GM12801 (cell line): Measurements from ENCODE around the gene AGMO.

Experiments used
- CTCF ChIP-seq: IDR thresholded peaks from one replicate; pipeline ENCODE4 v1.5.1; 2011; ENCODE audit warnings: control low read depth; ENCODE audit not compliant: insufficient read length; ENCODE audit errors: extremely low read depth

Gene AGMO

DNA sequence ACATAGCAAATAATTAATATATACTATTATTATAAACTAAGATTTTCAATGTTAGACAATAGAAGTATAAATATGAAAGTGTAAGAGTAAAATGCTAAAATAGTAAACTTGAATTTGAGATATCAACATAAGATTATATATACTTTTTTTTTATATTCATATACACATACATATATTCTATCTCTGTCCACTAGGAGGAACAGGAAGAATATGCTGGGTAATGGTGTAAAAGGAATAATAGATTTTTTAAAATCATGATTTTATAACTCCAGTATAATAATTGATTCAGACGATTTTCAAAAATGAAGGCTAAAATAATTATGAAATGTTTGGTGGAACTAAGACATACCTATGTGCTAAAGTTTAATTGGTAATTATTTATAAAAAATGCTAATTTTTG lies 37.7 kb downstream of the AGMO start:
- TF ChIP-seq CTCF = no peak

DNA sequence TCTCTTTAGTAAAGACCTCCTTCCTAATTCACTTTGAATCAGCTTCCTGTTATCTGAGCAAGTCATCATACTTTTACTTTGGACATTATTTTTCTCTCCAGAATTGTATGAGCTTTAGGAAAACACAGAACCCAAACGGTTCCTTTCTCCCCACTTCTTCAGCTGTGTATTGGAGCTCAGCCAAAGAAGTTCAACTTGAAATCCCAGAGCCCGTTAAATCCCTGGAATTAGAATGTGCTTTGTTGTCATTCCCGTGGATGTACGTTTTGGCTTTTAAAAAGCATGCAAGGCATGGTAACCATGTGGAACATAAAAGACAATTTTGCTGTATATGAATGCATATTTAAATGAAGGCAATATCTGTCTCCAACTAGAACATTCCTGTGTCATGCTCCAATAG lies 46.6 kb downstream of the AGMO start:
- TF ChIP-seq CTCF = no peak

DNA sequence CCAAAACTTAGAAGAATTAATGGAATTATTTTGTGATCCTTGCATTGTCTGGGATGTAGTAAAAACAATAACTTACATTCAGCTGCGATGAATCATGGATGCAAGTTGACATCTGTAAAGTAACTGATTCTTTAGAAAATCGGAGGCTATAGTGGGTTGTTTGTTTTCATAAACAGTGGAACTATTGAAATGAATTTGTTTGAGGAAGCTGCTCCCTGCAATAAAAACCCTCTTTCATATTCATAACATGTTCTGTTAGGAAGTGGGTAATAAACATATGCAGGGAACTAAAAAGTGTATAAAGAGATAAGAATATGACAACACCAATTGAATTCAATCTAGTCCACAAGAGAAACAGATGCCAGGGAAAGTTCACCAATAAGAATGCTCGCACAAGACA lies 53.6 kb downstream of the AGMO start:
- TF ChIP-seq CTCF = no peak

- TF ChIP-seq CTCF = no peak
Observed at GRCh38 chr7:15507708-15508107, 54.1 kb downstream of the AGMO start.

DNA sequence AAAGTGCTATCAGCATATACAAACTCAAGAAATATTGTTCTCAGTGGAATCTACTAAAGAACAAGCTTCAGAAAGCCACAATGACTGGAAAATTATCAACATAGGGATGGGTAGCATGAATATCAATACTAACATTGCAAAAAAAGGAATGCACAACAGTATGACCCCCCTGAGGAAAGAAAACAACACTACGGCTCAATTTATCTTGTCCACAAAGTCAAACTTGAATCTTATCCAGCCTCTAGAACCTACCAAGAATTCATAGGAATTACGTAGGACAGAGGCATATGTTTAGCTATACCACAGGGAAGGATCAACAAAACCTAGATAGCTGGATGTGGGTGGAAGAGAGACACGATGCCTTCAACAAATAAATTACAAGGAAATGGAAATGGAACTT lies 54.6 kb downstream of the AGMO start:
- TF ChIP-seq CTCF = no peak

- no peak for TF ChIP-seq CTCF
Observed at GRCh38 chr7:15505761-15506160, 56.1 kb downstream of the AGMO start.

DNA sequence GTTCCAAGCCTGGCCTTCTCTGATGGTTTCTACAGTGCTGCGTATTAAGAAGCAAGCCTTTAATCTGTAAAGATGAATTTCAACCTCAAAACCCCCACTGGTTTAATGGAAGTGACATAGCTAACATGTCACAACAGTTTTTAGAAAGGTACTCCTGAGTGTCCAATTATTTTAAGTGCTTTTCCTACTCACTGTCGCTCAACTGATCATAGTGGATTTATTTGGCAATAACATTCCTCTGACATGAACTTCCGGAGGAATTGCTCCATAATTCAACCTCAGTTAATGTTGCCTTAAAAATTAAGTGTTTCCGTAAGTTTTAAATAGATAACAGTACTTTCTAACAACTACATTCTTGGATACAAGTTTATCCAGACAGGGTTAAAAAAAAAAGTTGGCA lies 57.5 kb downstream of the AGMO start:
- no peak for TF ChIP-seq CTCF
